DOHH2 (cell line): ENCODE measurements around the gene C19orf47.

Experiments
- H3F3A ChIP-seq: fragments of 200-600 bp; sonication (generic), shearing (Covaris generic); 2 replicates; pipeline ENCODE4 v1.6.0; 2016; ENCODE audit warnings: antibody characterized with exemption, mild to moderate bottlenecking; ENCODE audit not compliant: control insufficient read depth, insufficient read depth
- H3K27ac ChIP-seq: fragments of 200-600 bp; sonication (generic); 2 replicates; pipeline ENCODE4 v1.5.1; 2014; ENCODE audit warnings: low read depth, mild to moderate bottlenecking, low read length, moderate library complexity
- H3K27me3 ChIP-seq: fragments of 200-600 bp; sonication (generic); 2 replicates; pipeline ENCODE4 v1.6.1; 2014; ENCODE audit warnings: mild to moderate bottlenecking, low read length, mixed read lengths; ENCODE audit not compliant: control insufficient read depth
- H3K36me3 ChIP-seq: fragments of 200-600 bp; sonication (generic); 2 replicates; pipeline ENCODE4 v1.6.1; 2014; ENCODE audit warnings: mild to moderate bottlenecking, low read length, moderate library complexity, mixed read lengths; ENCODE audit not compliant: control insufficient read depth
- H3K4me1 ChIP-seq: fragments of 200-600 bp; sonication (generic); 2 replicates; pipeline ENCODE4 v1.6.1; 2014; ENCODE audit warnings: mild to moderate bottlenecking, low read length, mixed read lengths; ENCODE audit not compliant: control insufficient read depth
- H3K4me2 ChIP-seq: fragments of 200-600 bp; sonication (generic); 2 replicates; pipeline ENCODE4 v1.6.0; 2014; ENCODE audit warnings: mild to moderate bottlenecking, low read length, moderate library complexity
- H3K4me3 ChIP-seq: fragments of 200-600 bp; sonication (generic); 2 replicates; pipeline ENCODE4 v1.5.1; 2014; ENCODE audit warnings: mild to moderate bottlenecking, low read length, mixed read lengths
- H3K79me2 ChIP-seq: fragments of 200-600 bp; sonication (generic); 2 replicates; pipeline ENCODE4 v1.6.1; 2014; ENCODE audit warnings: mild to moderate bottlenecking, low read length, mixed read lengths; ENCODE audit not compliant: control insufficient read depth
- H3K9me2 ChIP-seq: fragments of 200-600 bp; sonication (generic); replicated peaks from 2 replicates; pipeline ENCODE4 v1.6.1; 2014; ENCODE audit warnings: mild to moderate bottlenecking, low read length, mixed read lengths; ENCODE audit not compliant: control insufficient read depth
- H3K9me3 ChIP-seq: fragments of 200-600 bp; sonication (generic); 2 replicates; pipeline ENCODE4 v1.6.1; 2014; ENCODE audit warnings: antibody characterized with exemption, low read length, mixed read lengths; ENCODE audit not compliant: control insufficient read depth, insufficient read depth
- H4K20me1 ChIP-seq: fragments of 200-600 bp; sonication (generic); 2 replicates; pipeline ENCODE4 v1.6.0; 2014; ENCODE audit warnings: low read depth, mild to moderate bottlenecking, antibody characterized with exemption, low read length, moderate library complexity; ENCODE audit not compliant: control insufficient read depth, insufficient read depth
- CTCF ChIP-seq: fragments of 200-600 bp; sonication (generic); IDR thresholded peaks from one replicate; pipeline ENCODE4 v1.5.1; 2014; ENCODE audit warnings: antibody characterized with exemption, mild to moderate bottlenecking, low read depth, low read length; ENCODE audit not compliant: poor library complexity, severe bottlenecking
- EZH2phosphoT487 ChIP-seq: fragments of 200-600 bp; sonication (generic); IDR thresholded peaks from 2 replicates; pipeline ENCODE4 v1.6.1; 2017; ENCODE audit warnings: borderline replicate concordance, mild to moderate bottlenecking, antibody characterized with exemption, low read length, moderate library complexity, mixed read lengths

C19orf47 gene

GRCh38 chr19:40379446-40380198, 31.4 kb upstream of the C19orf47 start:
- H3K27me3 ChIP-seq, result no peaks in the 10 kb centered on the region
- H3K4me1 ChIP-seq, result no peaks in the 10 kb centered on the region
- no peak overlapping the region for H3K4me2 ChIP-seq
- no peaks in the 10 kb centered on the region for H3K79me2 ChIP-seq
- H3K9me2 ChIP-seq, result no peaks in the 10 kb centered on the region
- H3F3A ChIP-seq, result no peaks in the 10 kb centered on the region
- H3K9me3 ChIP-seq, result no peaks in the 10 kb centered on the region
- TF ChIP-seq CTCF (no peak), EZH2phosphoT487 (no peak)
- H3K4me3 ChIP-seq, result no peak overlapping the region
- no peaks in the 10 kb centered on the region for H4K20me1 ChIP-seq
- no peak overlapping the region for H3K27ac ChIP-seq
- no peaks in the 10 kb centered on the region for H3K36me3 ChIP-seq

GRCh38 chr19:40378509-40378908, 30.3 kb upstream of the C19orf47 start:
- no peaks in the 10 kb centered on the region for H3K4me1 ChIP-seq
- no peaks in the 10 kb centered on the region for H3K79me2 ChIP-seq
- H3K27me3 ChIP-seq, result no peaks in the 10 kb centered on the region
- H3K9me3 ChIP-seq, result no peaks in the 10 kb centered on the region
- H3F3A ChIP-seq, result no peaks in the 10 kb centered on the region
- H3K4me3 ChIP-seq, result no peak overlapping the region
- no peak for TF ChIP-seq CTCF
- H3K9me2 ChIP-seq, result no peaks in the 10 kb centered on the region
- no peaks in the 10 kb centered on the region for H3K36me3 ChIP-seq
- no peak overlapping the region for H3K4me2 ChIP-seq
- no peaks in the 10 kb centered on the region for H4K20me1 ChIP-seq
- no peak overlapping the region for H3K27ac ChIP-seq

- no peaks in the 10 kb centered on the region for H3K27me3 ChIP-seq
- H3F3A ChIP-seq, result no peaks in the 10 kb centered on the region
- no peaks in the 10 kb centered on the region for H3K79me2 ChIP-seq
- peaks cover 3% of the 10 kb centered on the region for H3K4me1 ChIP-seq
- H3K9me3 ChIP-seq, result no peaks in the 10 kb centered on the region
- H3K9me2 ChIP-seq, result no peaks in the 10 kb centered on the region
- no peak overlapping the region for H3K4me2 ChIP-seq
- no peak overlapping the region for H3K4me3 ChIP-seq
- no peak overlapping the region for H3K27ac ChIP-seq
- H4K20me1 ChIP-seq, result no peaks in the 10 kb centered on the region
- H3K36me3 ChIP-seq, result no peaks in the 10 kb centered on the region
- TF ChIP-seq CTCF, result no peak
- TF ChIP-seq EZH2phosphoT487, result no peak
Observed at GRCh38 chr19:40377876-40378385, 29.7 kb upstream of the C19orf47 start.
